Peyer's patch (tissue), 4 donors: ENCODE results near the gene KISS1R. TPM values are rescaled to one million over a fixed set of nuclear protein-coding genes. Genes with fewer than 3 reads are reported as not detected.

Experiments used
- DNase-seq, 3 donors: peaks; one replicate each; pipeline ENCODE4 v3.0.0-alpha.2; 2017 to 2019
- H3K27ac ChIP-seq, 4 donors: fragments of 200-600 bp; sonication (generic); one replicate each; pipeline ENCODE4 v1.5.1; 2016 to 2019
- H3K27me3 ChIP-seq, 2 donors: fragments of 200-600 bp; sonication (generic); one replicate each; pipeline ENCODE4 v1.5.1; 2019
- H3K36me3 ChIP-seq, 3 donors: fragments of 200-600 bp; sonication (generic); one replicate each; pipeline ENCODE4 v1.5.1; 2016 to 2019
- H3K4me1 ChIP-seq, 4 donors: fragments of 200-600 bp; sonication (generic); one replicate each; pipeline ENCODE4 v1.5.1; 2016 to 2019
- H3K4me3 ChIP-seq, 4 donors: fragments of 200-600 bp; sonication (generic); 1 replicate in 3 of 4; 2 replicates in 1 of 4; pipeline ENCODE4 v1.5.1; 2016 to 2019; ENCODE audit warnings: mild to moderate bottlenecking in 1 of 4
- H3K9me3 ChIP-seq, 4 donors: fragments of 200-600 bp; sonication (generic); one replicate each; pipeline ENCODE4 v1.5.1; 2016 to 2019; ENCODE audit warnings: mild to moderate bottlenecking in 1 of 4
- POLR2A ChIP-seq, 2 donors: fragments of 450-650 bp; IDR thresholded peaks; one replicate each; pipeline ENCODE4 v1.5.1; 2017; ENCODE audit warnings: antibody characterized with exemption in 2 of 2, mild to moderate bottlenecking in 2 of 2, moderate library complexity in 2 of 2
- total RNA-seq, 4 donors: library from RNA; depleted of rRNA; stranded (reverse); fragments of >200 nt; gene quantifications; one replicate each; pipeline ENCODE4 v1.1.0, GENCODE V29; 2016
- TF ChIP-seq, protein P1 (sequence below), 6 experiments: fragments of 450-650 bp in 4 of 6; fragments of 200-600 bp in 2 of 6; sonication (generic) in 1 of 6; IDR thresholded peaks; one replicate each; pipeline ENCODE4 v1.5.1; 2017 to 2019; ENCODE audit warnings: antibody characterized with exemption in 6 of 6, mild to moderate bottlenecking in 3 of 6, moderate library complexity in 1 of 6

KISS1R gene
- total RNA-seq, 4 donors from 2014 or later = not detected

DNA sequence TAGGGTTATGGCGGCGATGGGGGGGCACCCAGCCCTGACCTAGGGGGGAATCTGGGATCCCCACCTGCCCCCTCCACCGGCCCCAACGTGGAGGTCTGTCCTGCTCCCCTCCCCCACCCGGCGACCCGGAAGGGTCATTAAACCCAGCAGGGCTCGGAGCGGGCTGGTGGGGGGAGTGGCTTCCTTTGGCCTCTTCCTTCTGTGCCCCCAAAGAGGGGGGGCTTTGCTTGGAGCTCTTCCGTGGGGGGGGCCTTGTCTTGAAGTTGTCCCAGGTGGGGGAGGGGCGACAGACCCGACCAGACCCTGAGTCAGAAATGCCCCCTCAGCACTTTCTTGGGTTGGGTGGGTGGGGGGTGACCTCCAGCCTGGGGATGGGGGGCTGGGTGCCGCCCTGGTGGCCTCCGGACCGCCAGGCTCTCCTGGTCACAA lies 10.2 kb downstream of the KISS1R start:
- no peak for DNase-seq
- Histone ChIP-seq H3K4me1 (peaks cover 2 to 21% (median 14%) of the 10 kb centered on the region in 4 donors), H3K36me3 (peaks cover 0 to 8% (median 0%) of the 10 kb centered on the region in 3 donors), H3K4me3 (peak overlapping the region; percentile 83 to 99 (median 86)), H3K27me3 (no peaks in the 10 kb centered on the region), H3K27ac (peak overlapping the region; percentile 82 to 91 (median 90)), H3K9me3 (no peaks in the 10 kb centered on the region)
- TF ChIP-seq POLR2A (IDR thresholded peaks at IDR 0.05) = no peak
- TF ChIP-seq, protein P1, sequence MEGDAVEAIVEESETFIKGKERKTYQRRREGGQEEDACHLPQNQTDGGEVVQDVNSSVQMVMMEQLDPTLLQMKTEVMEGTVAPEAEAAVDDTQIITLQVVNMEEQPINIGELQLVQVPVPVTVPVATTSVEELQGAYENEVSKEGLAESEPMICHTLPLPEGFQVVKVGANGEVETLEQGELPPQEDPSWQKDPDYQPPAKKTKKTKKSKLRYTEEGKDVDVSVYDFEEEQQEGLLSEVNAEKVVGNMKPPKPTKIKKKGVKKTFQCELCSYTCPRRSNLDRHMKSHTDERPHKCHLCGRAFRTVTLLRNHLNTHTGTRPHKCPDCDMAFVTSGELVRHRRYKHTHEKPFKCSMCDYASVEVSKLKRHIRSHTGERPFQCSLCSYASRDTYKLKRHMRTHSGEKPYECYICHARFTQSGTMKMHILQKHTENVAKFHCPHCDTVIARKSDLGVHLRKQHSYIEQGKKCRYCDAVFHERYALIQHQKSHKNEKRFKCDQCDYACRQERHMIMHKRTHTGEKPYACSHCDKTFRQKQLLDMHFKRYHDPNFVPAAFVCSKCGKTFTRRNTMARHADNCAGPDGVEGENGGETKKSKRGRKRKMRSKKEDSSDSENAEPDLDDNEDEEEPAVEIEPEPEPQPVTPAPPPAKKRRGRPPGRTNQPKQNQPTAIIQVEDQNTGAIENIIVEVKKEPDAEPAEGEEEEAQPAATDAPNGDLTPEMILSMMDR (IDR thresholded peaks at IDR 0.05) = no peak

DNA sequence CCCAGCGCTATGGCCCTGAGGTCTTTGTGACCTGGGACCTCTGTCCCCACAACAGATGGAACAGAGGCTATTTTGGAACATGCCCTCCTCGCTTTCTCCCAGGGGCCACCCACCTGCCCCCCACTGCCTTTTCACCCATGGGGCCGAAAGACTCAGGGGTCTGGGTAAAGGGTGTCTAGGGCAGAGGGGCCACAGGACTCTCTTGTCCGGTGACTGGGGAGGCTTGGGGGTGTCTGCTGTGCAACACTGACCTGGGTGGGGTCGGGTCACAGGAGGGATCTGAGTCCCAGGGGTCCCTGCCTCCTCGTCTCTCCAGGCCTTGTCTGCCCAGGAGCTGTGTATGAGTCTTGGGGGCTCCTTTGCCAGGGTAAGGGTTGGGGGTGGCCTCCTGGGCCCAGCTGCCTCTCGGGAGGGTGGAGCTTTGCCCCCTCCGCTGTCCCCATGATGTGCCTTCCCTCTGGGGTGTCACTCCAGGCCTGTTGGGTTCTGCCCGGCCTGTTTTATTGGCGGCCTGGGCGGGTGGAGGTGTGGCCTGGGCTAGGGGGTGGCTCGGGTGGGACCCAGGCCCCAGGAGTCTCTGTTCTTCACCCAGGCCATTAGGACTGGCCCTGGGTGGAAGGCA lies 10.8 kb downstream of the KISS1R start:
- H3K9me3 ChIP-seq = no peaks in the 10 kb centered on the region
- H3K27ac ChIP-seq = peak overlapping the region; percentile 82 to 91 (median 90)
- peak overlapping the region in 2 of 4 donors; percentile 83 to 99 for H3K4me3 ChIP-seq
- no peak for TF ChIP-seq POLR2A (IDR thresholded peaks at IDR 0.05)
- TF ChIP-seq, protein P1 (IDR thresholded peaks at IDR 0.05) = no peak
- no peaks in the 10 kb centered on the region for H3K27me3 ChIP-seq
- peaks cover 0 to 8% (median 0%) of the 10 kb centered on the region in 3 donors for H3K36me3 ChIP-seq
- peaks cover 2 to 26% (median 19%) of the 10 kb centered on the region in 4 donors for H3K4me1 ChIP-seq
- DNase-seq = no peak

DNA sequence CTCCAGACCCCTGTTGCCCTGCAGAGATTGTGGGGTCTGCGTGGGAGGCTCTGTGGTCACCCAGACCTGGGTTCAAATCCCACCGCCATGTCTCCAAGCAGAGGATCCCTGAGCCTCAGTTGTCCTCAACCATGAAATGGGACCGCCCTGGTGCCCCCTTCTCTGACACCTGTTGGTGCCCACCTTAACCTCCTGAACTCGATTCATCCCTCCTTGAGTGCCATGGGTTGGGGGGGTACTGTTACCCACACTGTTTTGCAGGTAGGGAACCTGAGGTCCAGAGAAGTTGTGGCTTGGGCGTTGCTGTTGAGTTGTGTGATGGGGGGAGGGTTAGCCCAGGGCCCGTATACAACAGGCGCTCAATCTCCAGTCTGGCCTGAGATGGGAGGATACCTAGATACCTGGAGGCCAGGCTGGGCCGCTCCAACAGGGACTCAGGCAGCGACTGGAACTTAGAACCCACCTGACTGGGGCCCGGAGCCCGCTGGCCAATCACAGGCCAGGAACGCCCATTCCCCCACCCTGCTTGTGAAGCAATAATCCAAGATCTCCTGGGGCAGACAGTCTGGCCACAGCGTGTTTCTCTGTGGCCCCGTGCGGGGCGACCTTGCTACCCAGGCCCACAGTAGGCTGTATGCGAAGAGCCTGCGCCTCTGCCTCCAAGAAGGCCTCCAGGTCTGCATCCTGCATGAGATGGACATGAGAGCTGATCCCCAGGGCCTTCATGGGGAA lies 11.5 kb downstream of the KISS1R start:
- Histone ChIP-seq H3K36me3 (peaks cover 0 to 8% (median 0%) of the 10 kb centered on the region in 3 donors), H3K27me3 (no peaks in the 10 kb centered on the region), H3K4me1 (peaks cover 2 to 33% (median 25%) of the 10 kb centered on the region in 4 donors), H3K9me3 (no peaks in the 10 kb centered on the region), H3K4me3 (no peak overlapping the region), H3K27ac (peak overlapping the region in 1 of 4 donors; percentile 90)
- DNase-seq = no peak
- TF ChIP-seq, protein P1 (IDR thresholded peaks at IDR 0.05) = no peak
- no peak for TF ChIP-seq POLR2A (IDR thresholded peaks at IDR 0.05)

DNA sequence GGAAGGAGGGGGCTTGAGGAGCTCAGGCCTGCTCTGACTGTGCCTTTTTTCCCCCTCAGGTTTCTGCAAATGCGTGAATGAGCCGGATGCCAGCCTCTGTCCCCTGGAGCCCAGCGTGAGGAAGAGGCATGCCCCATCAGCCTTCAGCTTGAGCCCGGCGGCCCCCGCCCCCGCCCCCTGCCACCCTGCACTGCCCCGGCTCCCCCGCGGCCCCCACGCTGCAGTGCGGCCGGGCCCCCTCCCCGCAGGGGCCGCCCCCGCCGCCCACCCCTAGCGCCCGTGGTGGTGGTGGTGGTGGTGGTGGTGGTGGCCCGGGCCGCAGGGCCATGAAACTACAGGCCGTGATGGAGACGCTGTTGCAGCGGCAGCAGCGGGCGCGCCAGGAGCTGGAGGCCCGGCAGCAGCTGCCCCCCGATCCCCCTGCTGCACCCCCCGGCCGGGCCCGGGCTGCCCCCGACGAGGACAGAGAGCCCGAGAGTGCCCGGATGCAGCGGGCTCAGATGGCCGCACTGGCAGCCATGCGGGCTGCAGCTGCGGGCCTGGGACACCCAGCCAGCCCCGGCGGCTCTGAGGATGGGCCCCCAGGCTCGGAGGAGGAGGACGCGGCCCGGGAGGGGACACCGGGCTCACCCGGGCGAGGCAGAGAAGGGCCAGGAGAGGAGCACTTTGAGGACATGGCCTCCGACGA lies 12.2 kb downstream of the KISS1R start:
- Histone ChIP-seq H3K9me3 (no peaks in the 10 kb centered on the region), H3K4me3 (no peak overlapping the region), H3K27ac (no peak overlapping the region), H3K4me1 (peaks cover 6 to 40% (median 22%) of the 10 kb centered on the region in 4 donors), H3K36me3 (peaks cover 0 to 8% (median 0%) of the 10 kb centered on the region in 3 donors), H3K27me3 (no peaks in the 10 kb centered on the region)
- TF ChIP-seq, protein P1 (IDR thresholded peaks at IDR 0.05) = no peak
- no peak for TF ChIP-seq POLR2A (IDR thresholded peaks at IDR 0.05)
- DNase-seq = no peak

- Histone ChIP-seq H3K4me1 (peaks cover 8 to 43% (median 19%) of the 10 kb centered on the region in 4 donors), H3K27ac (no peak overlapping the region), H3K36me3 (peaks cover 0 to 8% (median 0%) of the 10 kb centered on the region in 3 donors), H3K27me3 (no peaks in the 10 kb centered on the region), H3K4me3 (no peak overlapping the region), H3K9me3 (no peaks in the 10 kb centered on the region)
- DNase-seq = no peak
- TF ChIP-seq POLR2A (IDR thresholded peaks at IDR 0.05) = no peak
- TF ChIP-seq, protein P1 (IDR thresholded peaks at IDR 0.05) = no peak
Observed at GRCh38 chr19:929891-930258, 12.7 kb downstream of the KISS1R start.
